B cell (primary cell): ENCODE results near the gene GALNT17. TPM values are rescaled to one million over a fixed set of nuclear protein-coding genes. Genes with fewer than 3 reads are reported as not detected.

Experiments used
- ATAC-seq: fragments of 200-7000 bp; cut with Tn5 transposase; one replicate; pipeline ENCODE4 v1.10.0; 2021; ENCODE audit warnings: low read depth, mild to moderate bottlenecking, moderate number of reproducible peaks, moderate library complexity
- CTCF ChIA-PET: fragments of 350-600 bp; sonication (Branson Sonifier 250); formaldehyde crosslinking; loops from one replicate; lab custom pipeline; 2021; ENCODE audit warnings: antibody characterized with exemption, inconsistent platforms; lab: Charles Lee
- POLR2A ChIA-PET: fragments of 350-600 bp; sonication (Branson Sonifier 250); formaldehyde crosslinking; loops from one replicate; lab custom pipeline; 2021; ENCODE audit warnings: antibody characterized with exemption; lab: Charles Lee
- DNase-seq: peaks from one replicate; pipeline ENCODE4 v3.0.0; 2013
- H2AFZ ChIP-seq: 2 replicates; pipeline ENCODE4 v1.6.1; 2012; ENCODE audit warnings: mild to moderate bottlenecking, low read depth, low read length; ENCODE audit not compliant: insufficient read depth, poor library complexity, severe bottlenecking
- H3K27ac ChIP-seq, 2 donors: 1 replicate in 1 of 2; 2 replicates in 1 of 2; pipeline ENCODE4 v1.5.1; 2012 to 2013; ENCODE audit warnings: low read length in 2 of 2, mild to moderate bottlenecking in 2 of 2, moderate library complexity in 1 of 2
- H3K27me3 ChIP-seq, 4 experiments: fragments of 200-600 bp in 1 of 4; sonication (generic) in 1 of 4; replicated peaks in 1 of 4; 1 replicate in 2 of 4; 2 replicates in 2 of 4; pipeline versions ENCODE4 v1.6.1 to v1.7.0; 2013 to 2016; ENCODE audit warnings: low read length in 3 of 4, mild to moderate bottlenecking in 2 of 4, mixed read lengths in 1 of 4, moderate library complexity in 1 of 4; ENCODE audit not compliant: insufficient read depth in 4 of 4, control insufficient read depth in 3 of 4; ENCODE audit errors: control extremely low read depth in 1 of 4
- H3K36me3 ChIP-seq, 2 experiments: replicated peaks in 1 of 2; 1 replicate in 1 of 2; 2 replicates in 1 of 2; pipeline versions ENCODE4 v1.6.1 to v1.7.1; 2013; ENCODE audit warnings: low read length in 1 of 2; ENCODE audit not compliant: insufficient read depth in 2 of 2, control insufficient read depth in 1 of 2; ENCODE audit errors: control extremely low read depth in 1 of 2, extremely low read depth in 1 of 2
- H3K4me1 ChIP-seq, 2 donors: fragments of 200-600 bp in 1 of 2; sonication (generic) in 1 of 2; 1 replicate in 1 of 2; 2 replicates in 1 of 2; pipeline versions ENCODE4 v1.5.1 to v1.6.1; 2013 to 2017; ENCODE audit warnings: low read length in 2 of 2; ENCODE audit not compliant: control insufficient read depth in 2 of 2, insufficient read depth in 2 of 2
- H3K4me2 ChIP-seq: replicated peaks from 2 replicates; pipeline ENCODE3; 2012; ENCODE audit warnings: mild to moderate bottlenecking, low read depth, low read length; ENCODE audit not compliant: poor library complexity, severe bottlenecking
- H3K4me3 ChIP-seq, 5 experiments: fragments of 200-600 bp in 1 of 5; sonication (generic) in 1 of 5; 1 replicate in 3 of 5; 2 replicates in 2 of 5; pipeline versions ENCODE4 v1.5.1 to v1.7.0; 2011 to 2016; ENCODE audit warnings: low read length in 4 of 5, mild to moderate bottlenecking in 4 of 5, low read depth in 2 of 5, control low read depth in 1 of 5, moderate library complexity in 1 of 5; ENCODE audit not compliant: insufficient read depth in 1 of 5; ENCODE audit errors: control extremely low read depth in 1 of 5, extremely low read depth in 1 of 5
- H3K79me2 ChIP-seq: fragments of 200-600 bp; sonication (generic); one replicate; pipeline ENCODE4 v1.6.0; 2016; ENCODE audit warnings: low read length; ENCODE audit not compliant: control insufficient read depth, insufficient read depth
- H3K9ac ChIP-seq: fragments of 200-600 bp; sonication (generic); 2 replicates; pipeline ENCODE4 v1.6.1; 2017; ENCODE audit warnings: mild to moderate bottlenecking, low read length, moderate library complexity
- H3K9me3 ChIP-seq, 3 donors: one replicate each; pipeline versions ENCODE4 v1.6.1 to v1.7.1; 2013; ENCODE audit warnings: low read length in 2 of 3; ENCODE audit not compliant: control insufficient read depth in 2 of 3, insufficient read depth in 1 of 3; ENCODE audit errors: control extremely low read depth in 1 of 3
- H4K20me1 ChIP-seq: 2 replicates; pipeline ENCODE4 v1.6.0; 2012; ENCODE audit warnings: mild to moderate bottlenecking, low read length; ENCODE audit not compliant: insufficient read depth, control insufficient read depth, poor library complexity, severe bottlenecking
- H3K27ac Mint-ChIP-seq: one replicate; pipeline ENCODE4 v1.8.0; 2021; ENCODE audit warnings: mixed read lengths
- H3K27me3 Mint-ChIP-seq: one replicate; pipeline ENCODE4 v1.8.0; 2021; ENCODE audit warnings: mixed read lengths
- H3K4me1 Mint-ChIP-seq: one replicate; pipeline ENCODE4 v1.8.0; 2021; ENCODE audit warnings: mixed read lengths
- H3K4me3 Mint-ChIP-seq: one replicate; pipeline ENCODE4 v1.8.0; 2021; ENCODE audit warnings: mixed read lengths
- H3K9me3 Mint-ChIP-seq: one replicate; pipeline ENCODE4 v1.8.0; 2022; ENCODE audit warnings: mixed read lengths; ENCODE audit not compliant: insufficient read depth
- EZH2 ChIP-seq: IDR thresholded peaks from 2 replicates; pipeline ENCODE4 v1.6.1; 2012; ENCODE audit warnings: borderline replicate concordance, low read depth, mild to moderate bottlenecking, moderate library complexity, low read length; ENCODE audit not compliant: insufficient read depth, poor library complexity, severe bottlenecking
- WGBS: methylation state at CpG from one replicate; pipeline ENCODE4 v1.1.5; 2013; ENCODE audit warnings: missing lambda C conversion rate; ENCODE audit not compliant: insufficient coverage; 5-methylcytosine and 5-hydroxymethylcytosine counted together
- intact Hi-C: fragments of 100-400 bp; cut with micrococcal nuclease; formaldehyde crosslinking; loops from one replicate; pipeline ENCODE4 v1.10.0; 2022
- polyA plus RNA-seq: library from polyadenylated mRNA; depleted of rRNA; stranded (reverse); fragments of >200 nt; gene quantifications from 2 replicates; pipeline ENCODE4 v1.2.3, GENCODE V29; 2012
- total RNA-seq, 2 donors: library from RNA; stranded (reverse); fragments of 120-200 nt in 1 of 2; gene quantifications; 1 replicate in 1 of 2; 2 replicates in 1 of 2; pipeline versions ENCODE4 v1.2.3 to v1.2.4, GENCODE V29; 2013 to 2022
- TF ChIP-seq, protein P1 (sequence below): fragments of 200-600 bp; IDR thresholded peaks from one replicate; pipeline ENCODE4 v1.8.0; 2022; ENCODE audit warnings: antibody characterized with exemption, mild to moderate bottlenecking

Gene GALNT17
- total and polyA plus RNA-seq, 2 donors (not counting 1 experiment from before 2014, with no cell fraction given) = not detected

DNA sequence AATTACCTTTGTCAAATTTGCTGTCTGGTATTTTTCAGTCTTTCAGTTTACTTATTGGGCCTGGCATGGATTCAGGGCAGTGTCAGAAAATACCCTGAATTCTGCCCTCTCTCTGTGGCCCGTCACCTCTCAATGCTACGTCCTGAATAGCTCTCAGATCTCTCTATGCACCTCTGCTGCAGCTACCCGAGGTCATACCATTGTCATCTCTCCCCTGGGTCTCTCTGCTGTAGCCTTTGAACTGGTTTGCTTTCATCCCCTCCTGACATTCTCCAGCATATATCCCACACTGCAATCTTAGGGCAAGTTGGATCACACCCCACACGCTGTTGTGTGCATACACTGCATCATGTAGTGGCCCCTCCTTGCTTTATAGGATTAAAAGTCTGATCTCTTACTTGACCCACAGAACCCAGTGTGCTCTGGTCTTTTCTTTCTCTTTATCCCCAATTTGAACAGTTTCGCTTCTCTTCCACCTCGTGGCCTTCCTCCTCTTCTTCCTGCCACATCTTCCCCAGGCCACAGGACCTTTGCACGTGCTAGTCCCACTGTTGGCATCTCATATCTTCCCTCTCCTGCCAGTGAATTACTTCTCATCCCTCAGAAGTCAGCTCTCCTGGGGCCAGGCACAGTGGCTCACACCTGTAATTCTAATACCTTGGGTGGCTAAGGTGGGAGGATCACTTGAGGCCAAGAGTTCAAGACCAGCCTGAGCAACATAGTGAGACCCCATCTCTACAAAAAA, 372.9 kb downstream of the GALNT17 start:
- POLR2A ChIA-PET = no interaction called here
- CTCF ChIA-PET = no interaction called here
- Histone ChIP-seq H3K36me3 (no peaks in the 10 kb centered on the region), H3K27ac (no peak overlapping the region), H3K27me3 (no peaks in the 10 kb centered on the region), H3K4me2 (no peak overlapping the region), H2AFZ (no peak overlapping the region), H3K9ac (no peak overlapping the region), H3K79me2 (no peaks in the 10 kb centered on the region), H4K20me1 (no peaks in the 10 kb centered on the region), H3K9me3 (peaks cover 0 to 23% (median 2%) of the 10 kb centered on the region in 3 donors), H3K4me1 (no peaks in the 10 kb centered on the region), H3K4me3 (no peak overlapping the region)
- no peak for ATAC-seq
- intact Hi-C loops = no loop called here
- 81% methylated on average over 6 of the region's 7 CpGs for WGBS
- H3K27me3 Mint-ChIP-seq = no peaks in the 10 kb centered on the region
- no peak for DNase-seq
- no peak for TF ChIP-seq EZH2
- TF ChIP-seq, protein P1, sequence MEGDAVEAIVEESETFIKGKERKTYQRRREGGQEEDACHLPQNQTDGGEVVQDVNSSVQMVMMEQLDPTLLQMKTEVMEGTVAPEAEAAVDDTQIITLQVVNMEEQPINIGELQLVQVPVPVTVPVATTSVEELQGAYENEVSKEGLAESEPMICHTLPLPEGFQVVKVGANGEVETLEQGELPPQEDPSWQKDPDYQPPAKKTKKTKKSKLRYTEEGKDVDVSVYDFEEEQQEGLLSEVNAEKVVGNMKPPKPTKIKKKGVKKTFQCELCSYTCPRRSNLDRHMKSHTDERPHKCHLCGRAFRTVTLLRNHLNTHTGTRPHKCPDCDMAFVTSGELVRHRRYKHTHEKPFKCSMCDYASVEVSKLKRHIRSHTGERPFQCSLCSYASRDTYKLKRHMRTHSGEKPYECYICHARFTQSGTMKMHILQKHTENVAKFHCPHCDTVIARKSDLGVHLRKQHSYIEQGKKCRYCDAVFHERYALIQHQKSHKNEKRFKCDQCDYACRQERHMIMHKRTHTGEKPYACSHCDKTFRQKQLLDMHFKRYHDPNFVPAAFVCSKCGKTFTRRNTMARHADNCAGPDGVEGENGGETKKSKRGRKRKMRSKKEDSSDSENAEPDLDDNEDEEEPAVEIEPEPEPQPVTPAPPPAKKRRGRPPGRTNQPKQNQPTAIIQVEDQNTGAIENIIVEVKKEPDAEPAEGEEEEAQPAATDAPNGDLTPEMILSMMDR = no peak
- no peak overlapping the region for H3K4me3 Mint-ChIP-seq
- H3K27ac Mint-ChIP-seq = no peak overlapping the region
- peaks cover 5% of the 10 kb centered on the region for H3K9me3 Mint-ChIP-seq
- no peaks in the 10 kb centered on the region for H3K4me1 Mint-ChIP-seq

DNA sequence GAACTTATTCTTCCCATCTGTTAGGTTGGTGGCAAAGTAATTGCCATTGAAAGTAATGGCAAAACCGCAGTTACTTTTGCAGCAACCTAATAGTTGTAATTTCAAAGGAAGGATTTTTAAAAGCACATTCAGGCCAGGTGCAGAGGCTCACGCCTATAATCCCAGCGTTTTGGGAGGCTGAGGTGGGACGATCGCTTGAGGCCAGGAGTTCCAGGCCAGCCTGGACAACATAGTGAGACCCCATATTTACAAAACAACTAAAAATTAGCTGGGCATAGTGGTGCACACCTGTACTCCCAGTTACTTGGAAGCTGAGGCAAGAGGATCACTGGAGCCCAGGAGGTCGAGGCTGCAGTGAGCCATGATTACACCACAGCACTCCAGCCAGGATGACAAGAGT, 374.9 kb downstream of the GALNT17 start:
- no peak for TF ChIP-seq EZH2
- TF ChIP-seq, protein P1 = no peak
- ChIA-PET POLR2A (no interaction called here), CTCF (no interaction called here)
- Mint-ChIP-seq H3K4me3 (no peak overlapping the region), H3K27me3 (no peaks in the 10 kb centered on the region), H3K27ac (no peak overlapping the region), H3K4me1 (no peaks in the 10 kb centered on the region), H3K9me3 (peaks cover 2% of the 10 kb centered on the region)
- Histone ChIP-seq H4K20me1 (no peaks in the 10 kb centered on the region), H3K27me3 (no peaks in the 10 kb centered on the region), H3K9ac (no peak overlapping the region), H3K36me3 (no peaks in the 10 kb centered on the region), H3K4me3 (no peak overlapping the region), H3K4me1 (no peaks in the 10 kb centered on the region), H2AFZ (no peak overlapping the region), H3K27ac (no peak overlapping the region), H3K79me2 (no peaks in the 10 kb centered on the region), H3K9me3 (peaks cover 0 to 22% (median 2%) of the 10 kb centered on the region in 3 donors), H3K4me2 (no peak overlapping the region)
- intact Hi-C loops = no loop called here
- DNase-seq = no peak
- no peak for ATAC-seq
- WGBS = 100% methylated on average over 4 of the region's 6 CpGs
